RPMI7951 (cell line): ENCODE measurements around the gene TAMALIN. TPM values are rescaled to one million over a fixed set of nuclear protein-coding genes. Genes with fewer than 3 reads are reported as not detected.
"Not testable (repeated sequence)": the region's sequence is repeated elsewhere in the genome, so short reads cannot be mapped to it uniquely, and the experiment has no call there.

Experiments
- DNase-seq: peaks from one replicate; pipeline ENCODE4 v3.0.0-alpha.2; 2012; ENCODE audit warnings: low read depth
- total RNA-seq: library from RNA; depleted of rRNA; stranded (reverse); fragments of >200 nt; shearing (Covaris generic); gene quantifications from 2 replicates; pipeline ENCODE4 v1.2.3, GENCODE V29; 2014; rRNA removed

The TAMALIN gene
- total RNA-seq, result 0.20 and 0.24 TPM in 2 replicates

GRCh38 chr12:52006726-52007157 lies at the start of gene TAMALIN:
Gene TAMALIN (plus strand): TSS chr12:52006946. CDS start chr12:52007020, 74 bp downstream.
- DNase-seq, result peak; percentile 20

GRCh38 chr12:51958542-51958941 lies 48.2 kb upstream of the TAMALIN start:
- no peak for DNase-seq

- DNase-seq, result no peak
Observed at GRCh38 chr12:51959211-51959610, 47.5 kb upstream of the TAMALIN start.

- no peak for DNase-seq
Observed at GRCh38 chr12:51959921-51960320, 46.8 kb upstream of the TAMALIN start.

- no peak for DNase-seq
Observed at GRCh38 chr12:51960488-51960887, 46.3 kb upstream of the TAMALIN start.

- DNase-seq, result no peak
Observed at GRCh38 chr12:51960890-51961289, 45.9 kb upstream of the TAMALIN start.

- no peak for DNase-seq
Observed at GRCh38 chr12:51961834-51962233, 44.9 kb upstream of the TAMALIN start.

- DNase-seq, result no peak
Observed at GRCh38 chr12:51962737-51963136, 44.0 kb upstream of the TAMALIN start.

GRCh38 chr12:51963477-51963876 lies 43.3 kb upstream of the TAMALIN start:
- DNase-seq, result no peak

GRCh38 chr12:51969643-51970042 lies 37.1 kb upstream of the TAMALIN start:
- DNase-seq, result no peak

- DNase-seq, result no peak
Observed at GRCh38 chr12:51970904-51971646, 35.7 kb upstream of the TAMALIN start.

- DNase-seq, result no peak
Observed at GRCh38 chr12:51971679-51972421, 34.9 kb upstream of the TAMALIN start.

- DNase-seq, result no peak
Observed at GRCh38 chr12:51972422-51972812, 34.3 kb upstream of the TAMALIN start.

- no peak for DNase-seq
Observed at GRCh38 chr12:51972849-51973273, 33.9 kb upstream of the TAMALIN start.

- DNase-seq, result no peak
Observed at GRCh38 chr12:51973560-51973959, 33.2 kb upstream of the TAMALIN start.

- DNase-seq, result no peak
Observed at GRCh38 chr12:51974646-51975045, 32.1 kb upstream of the TAMALIN start.

- DNase-seq, result no peak
Observed at GRCh38 chr12:51975196-51975595, 31.6 kb upstream of the TAMALIN start.

- DNase-seq, result peak; percentile 25
Observed at GRCh38 chr12:51976376-51977160, 30.2 kb upstream of the TAMALIN start.

GRCh38 chr12:51977320-51977753 lies 29.4 kb upstream of the TAMALIN start:
- no peak for DNase-seq

- not testable (repeated sequence) for DNase-seq
Observed at GRCh38 chr12:51979306-51979705, 27.4 kb upstream of the TAMALIN start.

- DNase-seq, result peak; percentile 53
Observed at GRCh38 chr12:51980051-51980808, 26.5 kb upstream of the TAMALIN start.

GRCh38 chr12:51980809-51981127 lies 26.0 kb upstream of the TAMALIN start:
- DNase-seq, result no peak
